Tibial nerve (tissue), 4 donors: ENCODE results near the gene FGF14. TPM values are rescaled to one million over a fixed set of nuclear protein-coding genes. Genes with fewer than 3 reads are reported as not detected.

Experiments used
- DNase-seq, 2 donors: peaks; one replicate each; pipeline ENCODE4 v3.0.0-alpha.2; 2019; ENCODE audit warnings: low spot score in 2 of 2
- H3K27ac ChIP-seq, 4 donors: fragments of 200-600 bp; sonication (generic) in 3 of 4; one replicate each; pipeline ENCODE4 v1.5.1; 2017 to 2019; ENCODE audit warnings: mild to moderate bottlenecking in 1 of 4
- H3K27me3 ChIP-seq, 2 donors: fragments of 200-600 bp; sonication (generic) in 1 of 2; one replicate each; pipeline versions ENCODE4 v1.5.1 to v1.6.0; 2017 to 2019
- H3K36me3 ChIP-seq, 3 donors: fragments of 200-600 bp; sonication (generic); one replicate each; pipeline ENCODE4 v1.5.1; 2018 to 2019
- H3K4me1 ChIP-seq, 4 donors: fragments of 200-600 bp; sonication (generic) in 3 of 4; one replicate each; pipeline ENCODE4 v1.5.1; 2017 to 2019
- H3K4me3 ChIP-seq, 4 donors: fragments of 200-600 bp; sonication (generic) in 3 of 4; one replicate each; pipeline ENCODE4 v1.5.1; 2017 to 2019; ENCODE audit warnings: mild to moderate bottlenecking in 1 of 4, moderate library complexity in 1 of 4
- H3K9me3 ChIP-seq, 4 donors: fragments of 200-600 bp; sonication (generic) in 3 of 4; one replicate each; pipeline ENCODE4 v1.5.1; 2017 to 2019
- CTCF ChIP-seq, 5 experiments: fragments of 200-600 bp in 3 of 5; fragments of 450-650 bp in 2 of 5; sonication (generic) in 3 of 5; IDR thresholded peaks; one replicate each; pipeline ENCODE4 v1.5.1; 2016 to 2019; ENCODE audit warnings: antibody characterized with exemption in 5 of 5, mild to moderate bottlenecking in 3 of 5, moderate library complexity in 2 of 5
- EP300 ChIP-seq, 2 donors: sonication (generic); formaldehyde crosslinking; IDR thresholded peaks; one replicate each; pipeline ENCODE4 v1.6.1; 2017; ENCODE audit warnings: antibody characterized with exemption in 2 of 2, mild to moderate bottlenecking in 1 of 2
- POLR2A ChIP-seq, 2 donors: fragments of 450-650 bp; IDR thresholded peaks; one replicate each; pipeline ENCODE4 v1.6.1; 2017; ENCODE audit warnings: antibody characterized with exemption in 2 of 2, mild to moderate bottlenecking in 2 of 2, moderate library complexity in 2 of 2
- WGBS, 2 donors: methylation state at CpG; one replicate each; pipeline ENCODE4 v1.1.5; 2018; 5-methylcytosine and 5-hydroxymethylcytosine counted together
- total RNA-seq, 4 donors: library from RNA; depleted of rRNA; stranded (reverse); fragments of >200 nt; gene quantifications; one replicate each; pipeline ENCODE4 v1.1.0, GENCODE V29; 2016

FGF14 gene
- total RNA-seq, 4 donors from 2014 or later = 0.20 to 2.1 (median 0.21) TPM; not detected in 1

- Histone ChIP-seq H3K4me3 (no peak overlapping the region), H3K36me3 (no peaks in the 10 kb centered on the region), H3K27me3 (no peaks in the 10 kb centered on the region), H3K27ac (no peak overlapping the region), H3K9me3 (no peaks in the 10 kb centered on the region), H3K4me1 (no peaks in the 10 kb centered on the region)
- TF ChIP-seq CTCF (IDR thresholded peaks at IDR 0.05) = no peak
- TF ChIP-seq POLR2A (IDR thresholded peaks at IDR 0.05) = no peak
- TF ChIP-seq EP300 (IDR thresholded peaks at IDR 0.05) = no peak
- 90 to 92% methylated on average over 5 of the region's 5 CpGs for WGBS, 2 donors
- no peak for DNase-seq
Measured at GRCh38 chr13:102346769-102347168, 55.1 kb downstream of the FGF14 start.

GRCh38 chr13:102344410-102344809, 57.4 kb downstream of the FGF14 start:
- Histone ChIP-seq H3K4me1 (no peaks in the 10 kb centered on the region), H3K27ac (no peak overlapping the region), H3K27me3 (no peaks in the 10 kb centered on the region), H3K9me3 (no peaks in the 10 kb centered on the region), H3K4me3 (no peak overlapping the region), H3K36me3 (no peaks in the 10 kb centered on the region)
- no peak for DNase-seq
- no peak for TF ChIP-seq EP300 (IDR thresholded peaks at IDR 0.05)
- TF ChIP-seq POLR2A (IDR thresholded peaks at IDR 0.05) = no peak
- TF ChIP-seq CTCF (IDR thresholded peaks at IDR 0.05) = no peak

GRCh38 chr13:102333320-102334198, 68.3 kb downstream of the FGF14 start:
- DNase-seq = no peak
- Histone ChIP-seq H3K4me1 (no peaks in the 10 kb centered on the region), H3K4me3 (no peak overlapping the region), H3K27ac (no peak overlapping the region), H3K36me3 (no peaks in the 10 kb centered on the region), H3K27me3 (no peaks in the 10 kb centered on the region), H3K9me3 (no peaks in the 10 kb centered on the region)
- WGBS, 2 donors = 66 to 72% methylated on average over 8 of the region's 8 CpGs
- TF ChIP-seq EP300 (IDR thresholded peaks at IDR 0.05) (no peak), CTCF (IDR thresholded peaks at IDR 0.05) (no peak), POLR2A (IDR thresholded peaks at IDR 0.05) (no peak)

GRCh38 chr13:102328909-102329308, 72.9 kb downstream of the FGF14 start:
- DNase-seq = no peak
- H3K27ac ChIP-seq = no peak overlapping the region

More at GRCh38 chr13:102328909-102329308, 72.9 kb downstream of the FGF14 start:
- TF ChIP-seq CTCF (IDR thresholded peaks at IDR 0.05) = no peak
- no peak for TF ChIP-seq POLR2A (IDR thresholded peaks at IDR 0.05)
- TF ChIP-seq EP300 (IDR thresholded peaks at IDR 0.05) = no peak
- Histone ChIP-seq H3K27me3 (no peaks in the 10 kb centered on the region), H3K4me1 (peaks cover 0 to 2% (median 0%) of the 10 kb centered on the region in 4 donors), H3K4me3 (no peak overlapping the region), H3K9me3 (no peaks in the 10 kb centered on the region), H3K36me3 (no peaks in the 10 kb centered on the region)
- 67 to 71% methylated on average over 1 of the region's 1 CpG for WGBS, 2 donors
